Omental fat pad (tissue), 4 donors: ENCODE data around the gene DPP9. TPM values are rescaled to one million over a fixed set of nuclear protein-coding genes. Genes with fewer than 3 reads are reported as not detected.
"Not testable (repeated sequence)": the region's sequence is repeated elsewhere in the genome, so short reads cannot be mapped to it uniquely, and the experiment has no call there.

Experiments used
- ATAC-seq: fragments of 150-250 bp; one replicate; pipeline ENCODE4 v1.9.1; 2016; ENCODE audit warnings: mild to moderate bottlenecking, moderate library complexity; ENCODE audit not compliant: low FRiP score
- DNase-seq: peaks from one replicate; pipeline ENCODE4 v3.0.0-alpha.2; 2019; ENCODE audit warnings: low spot score
- total RNA-seq, 4 donors: library from RNA; depleted of rRNA; stranded (reverse); fragments of >200 nt; gene quantifications; one replicate each; pipeline ENCODE4 v1.1.0, GENCODE V29; 2016
- TF ChIP-seq, protein P1 (sequence below), 3 donors: fragments of 450-650 bp; IDR thresholded peaks; one replicate each; pipeline ENCODE4 v1.5.1; 2016 to 2017; ENCODE audit warnings: antibody characterized with exemption in 3 of 3, mild to moderate bottlenecking in 3 of 3, moderate library complexity in 2 of 3

The DPP9 gene
- total RNA-seq, 4 donors from 2014 or later, result 25.3 to 42.9 (median 41.0) TPM

DNA sequence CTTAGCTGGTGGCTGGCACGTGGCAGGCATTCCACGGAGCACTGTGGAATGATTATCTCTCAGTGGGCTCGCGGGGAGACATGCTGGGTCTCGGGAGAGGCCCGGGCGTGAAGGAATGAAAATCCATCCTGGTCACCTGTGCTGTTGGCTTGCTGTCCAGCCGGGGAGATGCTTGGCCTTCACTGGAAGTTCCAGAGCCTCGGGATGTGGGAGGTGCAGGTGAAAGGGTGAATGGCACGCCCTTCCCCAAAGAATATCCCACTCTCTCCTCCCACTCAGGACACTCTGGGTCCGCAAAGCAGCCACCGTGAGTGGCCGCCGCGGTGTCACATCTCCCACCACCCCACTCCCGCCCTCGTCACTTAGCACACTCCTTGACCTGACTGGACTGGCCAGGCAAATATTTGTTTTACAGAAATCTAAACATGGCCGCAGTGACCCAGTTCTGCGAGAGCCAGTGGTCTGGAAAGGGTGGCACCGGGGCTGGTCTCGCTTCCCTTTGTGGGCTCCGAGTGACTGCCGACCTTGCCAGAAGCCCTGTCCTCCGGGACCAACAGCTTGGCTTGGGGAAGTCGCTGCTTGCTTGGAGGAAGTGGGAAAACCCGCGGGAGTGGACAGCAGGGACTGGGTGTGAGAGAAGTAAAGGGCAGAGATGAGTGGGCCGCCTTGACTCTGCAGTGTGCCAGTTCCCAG, 8.0 kb downstream of the DPP9 start:
- TF ChIP-seq, protein P1, sequence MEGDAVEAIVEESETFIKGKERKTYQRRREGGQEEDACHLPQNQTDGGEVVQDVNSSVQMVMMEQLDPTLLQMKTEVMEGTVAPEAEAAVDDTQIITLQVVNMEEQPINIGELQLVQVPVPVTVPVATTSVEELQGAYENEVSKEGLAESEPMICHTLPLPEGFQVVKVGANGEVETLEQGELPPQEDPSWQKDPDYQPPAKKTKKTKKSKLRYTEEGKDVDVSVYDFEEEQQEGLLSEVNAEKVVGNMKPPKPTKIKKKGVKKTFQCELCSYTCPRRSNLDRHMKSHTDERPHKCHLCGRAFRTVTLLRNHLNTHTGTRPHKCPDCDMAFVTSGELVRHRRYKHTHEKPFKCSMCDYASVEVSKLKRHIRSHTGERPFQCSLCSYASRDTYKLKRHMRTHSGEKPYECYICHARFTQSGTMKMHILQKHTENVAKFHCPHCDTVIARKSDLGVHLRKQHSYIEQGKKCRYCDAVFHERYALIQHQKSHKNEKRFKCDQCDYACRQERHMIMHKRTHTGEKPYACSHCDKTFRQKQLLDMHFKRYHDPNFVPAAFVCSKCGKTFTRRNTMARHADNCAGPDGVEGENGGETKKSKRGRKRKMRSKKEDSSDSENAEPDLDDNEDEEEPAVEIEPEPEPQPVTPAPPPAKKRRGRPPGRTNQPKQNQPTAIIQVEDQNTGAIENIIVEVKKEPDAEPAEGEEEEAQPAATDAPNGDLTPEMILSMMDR (IDR thresholded peaks at IDR 0.05), result no peak
- no peak for DNase-seq
- ATAC-seq, result no peak

DNA sequence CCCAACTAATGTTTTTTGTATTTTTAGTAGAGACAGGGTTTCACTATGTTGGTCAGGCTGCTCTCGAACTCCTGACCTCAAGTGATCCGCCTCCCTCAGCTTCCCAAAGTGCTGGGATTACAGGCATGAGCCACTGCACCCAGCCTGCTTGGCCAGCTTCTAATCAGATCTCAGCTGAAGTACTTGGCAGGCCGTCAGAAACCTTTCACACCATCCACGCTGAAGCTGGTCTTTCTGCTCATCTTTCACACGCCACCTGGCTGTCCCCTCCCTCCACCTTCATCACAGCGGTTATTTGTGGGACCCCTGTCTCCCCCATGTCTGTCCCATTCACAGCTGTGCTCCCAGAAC, 8.5 kb downstream of the DPP9 start:
- not testable (repeated sequence) for ATAC-seq, DNase-seq

GRCh38 chr19:4714016-4714415, 9.6 kb downstream of the DPP9 start:
- TF ChIP-seq, protein P1 (IDR thresholded peaks at IDR 0.05), result no peak
- ATAC-seq (no peak), DNase-seq (no peak)

DNA sequence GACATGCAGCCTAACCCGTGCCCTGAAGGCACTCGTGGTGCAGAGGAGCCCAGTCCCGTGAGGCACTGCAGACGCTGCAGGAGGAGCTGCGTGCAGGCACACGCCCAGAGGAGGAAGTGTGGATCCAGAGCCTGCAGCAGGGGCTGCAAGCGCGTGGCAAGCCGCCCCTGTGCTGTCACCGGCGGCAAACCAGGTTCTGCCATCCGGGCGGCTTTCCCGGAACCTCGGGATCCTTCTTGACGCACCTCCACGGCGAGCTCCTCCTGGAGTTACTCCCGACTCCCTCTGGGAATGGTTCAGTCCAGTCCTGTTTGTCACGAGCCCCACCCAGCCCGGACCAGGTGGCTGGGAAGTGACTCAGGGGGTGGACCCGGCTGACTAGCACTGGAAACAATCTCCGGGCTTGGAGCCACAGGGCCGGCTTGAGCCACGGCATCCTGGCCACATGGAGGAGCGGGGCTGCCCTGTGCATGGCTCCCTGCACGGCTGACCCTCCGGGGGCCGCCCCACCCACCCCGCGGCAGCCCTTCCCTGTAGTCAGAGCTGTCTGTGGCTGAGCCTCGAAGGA, 10.2 kb downstream of the DPP9 start:
- TF ChIP-seq, protein P1 (IDR thresholded peaks at IDR 0.05), result no peak
- DNase-seq, result no peak
- peak; percentile 38 for ATAC-seq

DNA sequence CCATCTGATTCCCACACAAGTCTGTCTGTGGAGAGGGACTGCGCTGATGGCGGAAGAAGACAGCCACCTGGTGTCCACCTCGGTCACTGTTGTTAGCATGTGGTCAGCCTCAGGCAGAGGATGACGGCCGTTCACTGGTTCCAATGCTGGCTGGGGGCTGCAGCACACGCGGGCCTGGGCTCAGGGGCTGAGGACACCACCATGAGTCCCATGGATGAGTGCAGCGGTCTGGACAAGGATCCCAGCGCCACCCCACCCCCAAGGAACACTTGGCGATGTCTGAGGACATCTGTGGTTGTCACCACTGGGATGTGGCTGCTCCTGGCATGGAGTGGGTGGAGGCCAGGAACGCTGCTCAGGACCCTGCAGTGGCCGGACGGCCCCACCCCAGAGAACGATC, 10.9 kb downstream of the DPP9 start:
- TF ChIP-seq, protein P1 (IDR thresholded peaks at IDR 0.05), result no peak
- DNase-seq (no peak), ATAC-seq (no peak)

- DNase-seq (no peak), ATAC-seq (no peak)
- TF ChIP-seq, protein P1 (IDR thresholded peaks at IDR 0.05), result no peak
These were observed 12.4 kb downstream of the DPP9 start for GRCh38 chr19:4711211-4711610.

- DNase-seq, result no peak
- no peak for ATAC-seq
- TF ChIP-seq, protein P1 (IDR thresholded peaks at IDR 0.05), result no peak
These were observed 13.4 kb downstream of the DPP9 start for GRCh38 chr19:4710281-4710600.
